NCI-H524 treated with DMSO at 0.1 percent for 48 hours (cell line): ENCODE measurements around the gene ARF1.

Experiments used
- DNase-seq: peaks from one replicate; lab custom pipeline; 2025; lab: John Stamatoyannopoulos, UW

The ARF1 gene

GRCh38 chr1:228071839-228072657, 10.5 kb upstream of the ARF1 start:
- DNase-seq: no peak

- DNase-seq: no peak
These were observed 9.9 kb upstream of the ARF1 start for GRCh38 chr1:228072658-228073043.

- no peak for DNase-seq
These were observed 9.2 kb upstream of the ARF1 start for GRCh38 chr1:228073061-228073856.

GRCh38 chr1:228073857-228074545, 8.5 kb upstream of the ARF1 start:
- peak; percentile 5 for DNase-seq

GRCh38 chr1:228074954-228075730, 7.4 kb upstream of the ARF1 start:
- DNase-seq: no peak

GRCh38 chr1:228075801-228076271, 6.7 kb upstream of the ARF1 start:
- DNase-seq: no peak

GRCh38 chr1:228076796-228077430, 5.6 kb upstream of the ARF1 start:
- DNase-seq: no peak

GRCh38 chr1:228077565-228078330, 4.8 kb upstream of the ARF1 start:
- DNase-seq: no peak

GRCh38 chr1:228079013-228079412, 3.5 kb upstream of the ARF1 start:
- no peak for DNase-seq

- DNase-seq: no peak
These were observed 2.8 kb upstream of the ARF1 start for GRCh38 chr1:228079601-228080263.

- no peak for DNase-seq
These were observed 1.4 kb upstream of the ARF1 start for GRCh38 chr1:228081144-228081543.

- no peak for DNase-seq
These were observed 812 bp upstream of the ARF1 start for GRCh38 chr1:228081578-228082213.

- no peak for DNase-seq
These were observed 686 bp downstream of the ARF1 start for GRCh38 chr1:228082918-228083870.

- no peak for DNase-seq
These were observed 1.4 kb downstream of the ARF1 start for GRCh38 chr1:228083871-228084278.

- no peak for DNase-seq
These were observed 1.8 kb downstream of the ARF1 start for GRCh38 chr1:228084325-228084724.

- DNase-seq: no peak
These were observed 2.3 kb downstream of the ARF1 start for GRCh38 chr1:228084797-228085196.

GRCh38 chr1:228085287-228085951, 2.9 kb downstream of the ARF1 start:
- no peak for DNase-seq

GRCh38 chr1:228087771-228088251, 5.3 kb downstream of the ARF1 start:
- no peak for DNase-seq
